Transverse colon (tissue), 4 donors: ENCODE measurements around the gene KIF12. TPM values are rescaled to one million over a fixed set of nuclear protein-coding genes. Genes with fewer than 3 reads are reported as not detected.

Experiments used
- DNase-seq: peaks from one replicate; pipeline ENCODE4 v3.0.0-alpha.2; 2019
- H3K27ac ChIP-seq, 4 donors: fragments of 200-600 bp; sonication (generic); 2 replicates each; pipeline ENCODE4 v1.5.1; 2016 to 2018; ENCODE audit warnings: inconsistent platforms in 4 of 4
- H3K27me3 ChIP-seq: fragments of 200-600 bp; sonication (generic); 2 replicates; pipeline ENCODE4 v1.5.1; 2017; ENCODE audit warnings: inconsistent platforms
- H3K36me3 ChIP-seq, 4 donors: fragments of 200-600 bp; sonication (generic); 2 replicates each; pipeline ENCODE4 v1.5.1; 2017 to 2019; ENCODE audit warnings: inconsistent platforms in 4 of 4
- H3K4me1 ChIP-seq, 4 donors: fragments of 200-600 bp; sonication (generic); 2 replicates each; pipeline ENCODE4 v1.5.1; 2017 to 2020; ENCODE audit warnings: inconsistent platforms in 4 of 4
- H3K4me3 ChIP-seq, 4 donors: fragments of 200-600 bp; sonication (generic); 1 replicate in 1 of 4; 2 replicates in 3 of 4; pipeline versions ENCODE4 v1.5.1 to v1.6.1; 2017 to 2019; ENCODE audit warnings: inconsistent platforms in 4 of 4
- H3K9me3 ChIP-seq, 2 donors: fragments of 200-600 bp; sonication (generic); 2 replicates each; pipeline ENCODE4 v1.5.1; 2017 to 2019; ENCODE audit warnings: inconsistent platforms in 2 of 2
- CTCF ChIP-seq, 5 experiments: fragments of 200-600 bp in 3 of 5; fragments of 450-650 bp in 2 of 5; sonication (generic) in 3 of 5; IDR thresholded peaks; 1 replicate in 2 of 5; 2 replicates in 3 of 5; pipeline ENCODE4 v1.5.1; 2016 to 2017; ENCODE audit warnings: antibody characterized with exemption in 5 of 5, inconsistent platforms in 3 of 5, mild to moderate bottlenecking in 2 of 5, moderate library complexity in 1 of 5
- EP300 ChIP-seq: sonication (generic); formaldehyde crosslinking; IDR thresholded peaks from one replicate; pipeline ENCODE4 v1.6.1; 2017; ENCODE audit warnings: antibody characterized with exemption, low read depth
- POLR2A ChIP-seq: fragments of 450-650 bp; IDR thresholded peaks from one replicate; pipeline ENCODE4 v1.6.1; 2016; ENCODE audit warnings: antibody characterized with exemption, mild to moderate bottlenecking, moderate library complexity
- POLR2AphosphoS5 ChIP-seq, 3 donors: sonication (generic); formaldehyde crosslinking; IDR thresholded peaks; one replicate each; pipeline ENCODE4 v1.6.1; 2016; ENCODE audit warnings: antibody characterized with exemption in 3 of 3
- WGBS, 2 donors: methylation state at CpG; one replicate each; pipeline ENCODE4 v1.1.5; 2018; ENCODE audit warnings: low coverage in 1 of 2; 5-methylcytosine and 5-hydroxymethylcytosine counted together
- in situ Hi-C, 4 donors: fragments of 200-750 bp; cut with MboI; loops; one replicate each; pipeline versions ENCODE4 v1.15.0 to v1.15.1; 2017; ENCODE audit warnings: low sequenced_read_pairs in 3 of 4, low pct_ligation_motif_present in 1 of 4, low pct_unique_long_range_greater_than_20kb in 1 of 4
- intact Hi-C: fragments of 100-400 bp; cut with DNase I; formaldehyde crosslinking; loops from one replicate; pipeline ENCODE4 v1.15.1; 2023; ENCODE audit warnings: low total_unique reads
- total RNA-seq, 4 donors: library from RNA; depleted of rRNA; stranded (reverse); fragments of >200 nt; gene quantifications; one replicate each; pipeline ENCODE4 v1.1.0, GENCODE V29; 2016

Gene KIF12
- total RNA-seq, 4 donors from 2014 or later = 10.6 to 37.2 (median 20.0) TPM

DNA sequence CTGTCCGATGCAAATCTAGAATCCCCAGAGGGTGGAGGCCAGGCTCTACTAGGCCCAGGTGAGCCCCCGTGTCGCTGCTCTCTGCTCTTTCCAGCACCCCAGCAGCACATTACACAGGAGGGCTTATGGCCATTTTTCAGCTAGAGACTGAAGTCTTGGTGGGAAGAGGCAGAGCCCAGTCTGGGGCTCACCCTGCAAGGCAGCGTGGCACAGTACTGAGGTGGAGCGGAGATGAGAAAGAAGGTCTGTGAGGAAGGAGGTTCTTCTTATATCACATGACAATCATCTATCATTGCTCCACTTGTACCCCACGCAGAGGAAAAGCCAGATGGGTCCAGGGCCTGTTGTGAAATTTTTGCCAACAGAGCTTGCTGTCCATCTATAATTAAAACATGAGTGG, 10.0 kb upstream of the KIF12 start:
- WGBS, 2 donors = 69 to 86% methylated on average over 2 to 6 of the region's 6 CpGs
- Histone ChIP-seq H3K36me3 (no peaks in the 10 kb centered on the region), H3K27ac (no peak overlapping the region), H3K9me3 (no peaks in the 10 kb centered on the region), H3K4me1 (peaks cover 0 to 5% (median 0%) of the 10 kb centered on the region in 4 donors), H3K27me3 (peaks cover 5% of the 10 kb centered on the region), H3K4me3 (no peak overlapping the region)
- no peak for TF ChIP-seq POLR2A
- TF ChIP-seq EP300 = no peak
- no peak for TF ChIP-seq POLR2AphosphoS5 (IDR thresholded peaks at IDR 0.05)
- TF ChIP-seq CTCF (IDR thresholded peaks at IDR 0.05) = no peak
- in situ Hi-C loops = loop anchor here in 1 of 4 donors (10.0 kb wide), 1 partner anchor 176 kb away; no protein-coding TSS in a partner anchor
- intact Hi-C loops = loop anchor here (5.0 kb wide), 1 partner anchor 158 kb away; no protein-coding TSS in a partner anchor
- no peak for DNase-seq

DNA sequence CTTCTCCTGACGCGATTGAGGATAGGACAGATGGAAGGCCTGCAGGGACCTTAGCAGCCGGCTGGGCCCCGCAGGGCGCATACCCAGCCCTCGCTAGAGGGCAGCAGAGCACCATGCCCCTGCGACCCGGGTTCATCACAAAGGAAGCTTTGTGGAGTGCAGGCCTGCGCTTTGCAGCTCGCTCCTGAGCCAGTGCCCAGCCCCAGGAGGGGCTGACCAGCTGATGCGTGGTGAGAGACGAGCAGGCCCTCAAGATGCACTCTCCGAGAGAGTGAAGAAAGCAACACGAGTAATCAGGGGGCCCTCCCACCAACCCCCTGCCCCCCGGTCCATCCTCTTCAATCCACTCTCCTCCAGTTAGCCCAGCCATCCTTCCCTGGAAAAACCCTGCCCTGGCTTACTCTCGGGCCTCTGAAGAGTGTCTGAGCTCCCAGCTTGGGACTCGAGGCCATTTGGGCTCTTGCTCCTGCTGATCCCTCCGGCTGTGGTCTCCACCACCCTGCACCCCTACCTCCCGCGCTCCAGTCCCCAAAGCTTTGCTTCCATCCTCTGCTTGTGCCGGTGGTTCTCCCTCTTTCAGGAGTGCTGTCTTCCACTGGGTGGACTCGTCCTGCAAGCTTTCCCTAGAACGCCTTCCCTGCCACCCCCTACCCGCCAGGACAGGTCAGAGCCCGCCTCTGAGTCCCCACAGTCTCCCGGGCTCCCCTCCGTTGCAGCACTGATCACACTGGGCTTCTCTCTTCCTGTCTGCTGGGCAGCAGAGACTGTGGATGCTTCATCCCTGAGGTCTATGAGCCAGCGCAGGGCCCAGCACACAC, 9.1 kb upstream of the KIF12 start:
- 56 to 85% methylated on average over 6 to 25 of the region's 28 CpGs for WGBS, 2 donors
- H3K27ac ChIP-seq = no peak overlapping the region
- peaks cover 0 to 5% (median 0%) of the 10 kb centered on the region in 4 donors for H3K4me1 ChIP-seq
- no peaks in the 10 kb centered on the region for H3K36me3 ChIP-seq
- DNase-seq = peak; percentile 83
- H3K27me3 ChIP-seq = peaks cover 7% of the 10 kb centered on the region
- intact Hi-C loops (loop anchor here (5.0 kb wide), 1 partner anchor 159 kb away; no protein-coding TSS in a partner anchor), in situ Hi-C loops (loop anchor here in 1 of 4 donors (10.0 kb wide), 1 partner anchor 177 kb away; no protein-coding TSS in a partner anchor)
- no peaks in the 10 kb centered on the region for H3K9me3 ChIP-seq
- TF ChIP-seq POLR2A (no peak), CTCF (IDR thresholded peaks at IDR 0.05) (peak; percentile 85 to 94 (median 88))
- no peak overlapping the region for H3K4me3 ChIP-seq

DNA sequence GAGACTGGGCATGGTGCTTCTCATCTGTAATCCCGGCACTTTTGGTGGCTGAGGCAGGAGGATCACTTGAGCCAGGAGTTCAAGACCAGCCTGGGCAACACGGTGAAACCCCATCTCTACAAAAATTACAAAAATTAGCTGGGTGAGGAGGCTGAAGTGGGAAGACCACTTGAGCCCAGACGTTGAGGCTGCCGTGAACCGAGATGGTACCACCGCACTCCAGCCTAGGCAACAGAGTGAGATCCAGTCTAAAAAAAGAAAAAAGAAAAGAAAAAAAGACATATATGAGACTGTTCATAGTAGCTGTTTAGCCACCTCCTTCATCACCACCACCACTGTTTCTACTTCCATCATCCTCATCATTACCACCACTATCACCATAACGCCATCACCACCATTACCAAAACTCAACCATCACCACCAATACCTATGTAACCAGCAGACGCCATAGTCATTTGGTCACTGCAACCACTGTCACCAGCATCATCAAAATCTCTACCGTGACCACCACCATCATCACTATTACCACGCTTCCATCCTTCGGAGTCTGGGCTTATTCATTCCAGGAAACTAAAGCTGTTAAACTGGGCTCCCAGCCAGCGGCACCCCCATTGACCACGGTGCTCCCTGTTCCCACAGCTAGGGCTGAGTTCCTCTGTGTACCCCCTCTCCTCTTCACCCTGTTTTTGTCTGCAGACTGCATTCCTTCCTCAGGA, 8.4 kb upstream of the KIF12 start:
- H3K4me1 ChIP-seq = peaks cover 0 to 5% (median 0%) of the 10 kb centered on the region in 4 donors
- TF ChIP-seq POLR2A (no peak), EP300 (no peak), CTCF (IDR thresholded peaks at IDR 0.05) (no peak), POLR2AphosphoS5 (IDR thresholded peaks at IDR 0.05) (no peak)
- no peaks in the 10 kb centered on the region for H3K36me3 ChIP-seq
- H3K4me3 ChIP-seq = no peak overlapping the region
- DNase-seq = no peak
- no peak overlapping the region for H3K27ac ChIP-seq
- in situ Hi-C loops = loop anchor here in 1 of 4 donors (10.0 kb wide), 1 partner anchor 177 kb away; no protein-coding TSS in a partner anchor
- H3K27me3 ChIP-seq = peaks cover 10% of the 10 kb centered on the region
- H3K9me3 ChIP-seq = no peaks in the 10 kb centered on the region
- intact Hi-C loops = loop anchor here (2.0 to 5.0 kb wide), 2 partner anchors 160 to 183 kb away; no protein-coding TSS in a partner anchor
- WGBS, 2 donors = 64 to 70% methylated on average over 10 to 13 of the region's 13 CpGs

- intact Hi-C loops = loop anchor here (5.0 kb wide), 1 partner anchor 162 kb away; no protein-coding TSS in a partner anchor
- in situ Hi-C loops = loop anchor here in 1 of 4 donors (10.0 kb wide), 1 partner anchor 180 kb away; no protein-coding TSS in a partner anchor
- H3K4me3 ChIP-seq = no peak overlapping the region
Measured at GRCh38 chr9:114105236-114105635, 6.1 kb upstream of the KIF12 start.

More at GRCh38 chr9:114105236-114105635, 6.1 kb upstream of the KIF12 start:
- peaks cover 6% of the 10 kb centered on the region for H3K27me3 ChIP-seq
- H3K4me1 ChIP-seq = peaks cover 0 to 5% (median 0%) of the 10 kb centered on the region in 4 donors
- no peaks in the 10 kb centered on the region for H3K36me3 ChIP-seq
- H3K27ac ChIP-seq = no peak overlapping the region
- peaks cover 0 to 4% of the 10 kb centered on the region in 2 donors for H3K9me3 ChIP-seq
- TF ChIP-seq CTCF (IDR thresholded peaks at IDR 0.05) = no peak
- no peak for TF ChIP-seq POLR2A
- no peak for TF ChIP-seq EP300
- no peak for TF ChIP-seq POLR2AphosphoS5 (IDR thresholded peaks at IDR 0.05)
- DNase-seq = no peak
- WGBS, 2 donors = 70 to 72% methylated on average over 5 of the region's 5 CpGs
